Tibial artery (tissue), 4 donors: ENCODE results near the gene COL20A1.

Source experiments
- DNase-seq, 2 donors: peaks; one replicate each; pipeline ENCODE4 v3.0.0-alpha.2; 2019
- H3K27ac ChIP-seq, 2 donors: fragments of 200-600 bp; sonication (generic) in 1 of 2; 1 replicate in 1 of 2; 2 replicates in 1 of 2; pipeline ENCODE4 v1.5.1; 2018 to 2019; ENCODE audit warnings: mild to moderate bottlenecking in 1 of 2
- H3K27me3 ChIP-seq, 2 donors: fragments of 200-600 bp; sonication (generic) in 1 of 2; one replicate each; pipeline versions ENCODE4 v1.5.1 to v1.6.0; 2016 to 2019
- H3K36me3 ChIP-seq, 3 donors: fragments of 200-600 bp; sonication (generic) in 2 of 3; one replicate each; pipeline ENCODE4 v1.5.1; 2016 to 2019; ENCODE audit warnings: mild to moderate bottlenecking in 2 of 3
- H3K4me1 ChIP-seq, 4 donors: fragments of 200-600 bp; sonication (generic) in 2 of 4; 1 replicate in 3 of 4; 2 replicates in 1 of 4; pipeline ENCODE4 v1.5.1; 2016 to 2019
- H3K4me3 ChIP-seq, 2 donors: fragments of 200-600 bp; sonication (generic) in 1 of 2; 1 replicate in 1 of 2; 2 replicates in 1 of 2; pipeline ENCODE4 v1.5.1; 2018 to 2019; ENCODE audit warnings: mild to moderate bottlenecking in 2 of 2
- H3K9me3 ChIP-seq, 3 donors: fragments of 200-600 bp; sonication (generic) in 1 of 3; one replicate each; pipeline ENCODE4 v1.5.1; 2016 to 2019
- CTCF ChIP-seq, 2 experiments: fragments of 200-600 bp in 1 of 2; fragments of 450-650 bp in 1 of 2; IDR thresholded peaks; one replicate each; pipeline ENCODE4 v1.5.1; 2017 to 2019; ENCODE audit warnings: antibody characterized with exemption in 2 of 2, mild to moderate bottlenecking in 1 of 2, moderate library complexity in 1 of 2
- intact Hi-C: fragments of 100-400 bp; cut with DNase I; formaldehyde crosslinking; loops from one replicate; pipeline ENCODE4 v1.15.0; 2023; ENCODE audit warnings: low total_unique reads

COL20A1 gene

GRCh38 chr20:63284083-63284440 lies 8.9 kb upstream of the COL20A1 start:
- DNase-seq: no peak

GRCh38 chr20:63284544-63284949 lies 8.4 kb upstream of the COL20A1 start:
- TF ChIP-seq CTCF (IDR thresholded peaks at IDR 0.05): no peak
- no peaks in the 10 kb centered on the region for H3K27me3 ChIP-seq
- H3K9me3 ChIP-seq: no peaks in the 10 kb centered on the region
- peaks cover 62 to 99% (median 87%) of the 10 kb centered on the region in 3 donors for H3K36me3 ChIP-seq
- H3K4me3 ChIP-seq: no peak overlapping the region
- intact Hi-C loops: no loop called here
- H3K4me1 ChIP-seq: no peaks in the 10 kb centered on the region
- no peak overlapping the region for H3K27ac ChIP-seq
- DNase-seq: no peak

More at GRCh38 chr20:63284083-63284440, 8.9 kb upstream of the COL20A1 start:
- peaks cover 66 to 100% (median 87%) of the 10 kb centered on the region in 3 donors for H3K36me3 ChIP-seq
- no peaks in the 10 kb centered on the region for H3K9me3 ChIP-seq
- intact Hi-C loops: no loop called here
- no peak for TF ChIP-seq CTCF (IDR thresholded peaks at IDR 0.05)
- no peaks in the 10 kb centered on the region for H3K4me1 ChIP-seq
- H3K27ac ChIP-seq: no peak overlapping the region
- no peak overlapping the region for H3K4me3 ChIP-seq
- no peaks in the 10 kb centered on the region for H3K27me3 ChIP-seq

- Histone ChIP-seq H3K4me3 (no peak overlapping the region), H3K4me1 (no peaks in the 10 kb centered on the region), H3K9me3 (no peaks in the 10 kb centered on the region), H3K27ac (no peak overlapping the region), H3K27me3 (no peaks in the 10 kb centered on the region), H3K36me3 (peaks cover 57 to 94% (median 86%) of the 10 kb centered on the region in 3 donors)
- no peak for DNase-seq
- TF ChIP-seq CTCF (IDR thresholded peaks at IDR 0.05): no peak
- intact Hi-C loops: no loop called here
Measured at GRCh38 chr20:63284981-63285524, 7.9 kb upstream of the COL20A1 start.

- H3K4me1 ChIP-seq: no peaks in the 10 kb centered on the region
- no peak for TF ChIP-seq CTCF (IDR thresholded peaks at IDR 0.05)
- H3K36me3 ChIP-seq: peaks cover 53 to 86% (median 77%) of the 10 kb centered on the region in 3 donors
- H3K27ac ChIP-seq: no peak overlapping the region
- H3K4me3 ChIP-seq: no peak overlapping the region
- DNase-seq: no peak
- peaks cover 0 to 2% of the 10 kb centered on the region in 2 donors for H3K27me3 ChIP-seq
- H3K9me3 ChIP-seq: no peaks in the 10 kb centered on the region
- intact Hi-C loops: no loop called here
Measured at GRCh38 chr20:63285636-63286615, 7.1 kb upstream of the COL20A1 start.

GRCh38 chr20:63286781-63287696 lies 5.9 kb upstream of the COL20A1 start:
- H3K27ac ChIP-seq: no peak overlapping the region
- peaks cover 52 to 74% (median 66%) of the 10 kb centered on the region in 3 donors for H3K36me3 ChIP-seq
- no peaks in the 10 kb centered on the region for H3K4me1 ChIP-seq
- intact Hi-C loops: no loop called here
- no peak for TF ChIP-seq CTCF (IDR thresholded peaks at IDR 0.05)
- no peak for DNase-seq
- H3K4me3 ChIP-seq: no peak overlapping the region
- H3K27me3 ChIP-seq: peaks cover 0 to 9% of the 10 kb centered on the region in 2 donors
- no peaks in the 10 kb centered on the region for H3K9me3 ChIP-seq
